Activated naive CD4-positive, alpha-beta T cell treated with Interleukin-2 at 50 U/mL for 16 hours (primary cell): ENCODE measurements around the gene BRI3BP.
"Not testable (repeated sequence)": the region's sequence is repeated elsewhere in the genome, so short reads cannot be mapped to it uniquely, and the experiment has no call there.

Experiments
- DNase-seq: peaks from one replicate; pipeline ENCODE4 v3.0.0-alpha.2; 2020

The BRI3BP gene

DNA sequence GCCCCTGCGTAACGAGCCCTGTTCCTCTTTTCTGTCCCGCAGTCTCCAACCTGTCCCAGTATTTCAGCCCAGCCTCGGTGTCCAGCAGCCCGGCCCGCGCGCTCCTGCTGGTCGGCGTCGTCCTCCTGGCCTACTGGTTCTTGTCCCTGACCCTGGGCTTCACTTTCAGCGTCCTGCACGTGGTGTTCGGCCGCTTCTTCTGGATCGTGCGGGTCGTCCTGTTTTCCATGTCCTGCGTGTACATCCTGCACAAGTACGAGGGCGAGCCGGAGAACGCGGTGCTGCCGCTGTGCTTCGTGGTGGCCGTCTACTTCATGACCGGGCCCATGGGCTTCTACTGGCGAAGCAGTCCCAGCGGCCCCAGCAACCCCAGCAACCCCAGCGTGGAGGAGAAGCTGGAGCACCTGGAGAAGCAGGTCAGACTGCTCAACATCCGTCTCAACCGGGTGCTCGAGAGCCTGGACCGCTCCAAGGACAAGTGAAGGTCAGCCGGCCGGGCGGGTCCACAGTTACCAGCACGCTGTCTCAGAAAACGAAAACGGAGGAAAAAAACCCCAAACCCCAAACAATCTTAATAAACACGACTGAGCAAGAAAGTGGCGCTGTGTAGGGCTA lies 31.6 kb downstream of the BRI3BP start:
- no peak for DNase-seq

DNA sequence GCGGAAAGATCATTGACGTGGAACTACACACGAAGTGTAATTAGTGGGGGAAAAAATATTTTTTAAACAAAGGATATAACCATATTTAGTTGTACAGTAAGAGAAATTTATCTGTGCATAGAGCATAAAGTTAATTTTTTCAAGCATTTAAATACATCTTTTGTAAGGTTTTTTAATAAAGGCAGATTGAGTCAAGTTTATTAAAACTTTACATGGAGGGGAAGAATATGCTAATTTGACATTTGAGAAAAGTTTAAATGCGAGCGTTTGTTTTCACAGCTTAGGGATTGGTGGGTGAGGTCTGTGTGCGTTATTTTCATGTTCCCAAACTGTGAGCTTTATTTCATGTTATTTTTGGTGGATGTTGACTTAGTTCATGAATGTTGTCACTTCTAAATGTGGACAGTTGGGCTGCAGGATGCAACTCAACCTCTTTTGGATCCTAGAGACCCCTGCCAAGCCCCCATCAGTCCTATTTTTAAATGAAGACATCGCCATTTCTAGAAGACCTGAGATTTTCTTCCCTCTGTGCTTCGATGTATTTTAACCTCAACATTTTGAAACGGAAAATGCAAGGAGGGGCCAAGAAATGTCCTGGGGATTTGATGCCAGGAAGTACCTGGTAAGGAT lies 32.3 kb downstream of the BRI3BP start:
- no peak for DNase-seq

DNA sequence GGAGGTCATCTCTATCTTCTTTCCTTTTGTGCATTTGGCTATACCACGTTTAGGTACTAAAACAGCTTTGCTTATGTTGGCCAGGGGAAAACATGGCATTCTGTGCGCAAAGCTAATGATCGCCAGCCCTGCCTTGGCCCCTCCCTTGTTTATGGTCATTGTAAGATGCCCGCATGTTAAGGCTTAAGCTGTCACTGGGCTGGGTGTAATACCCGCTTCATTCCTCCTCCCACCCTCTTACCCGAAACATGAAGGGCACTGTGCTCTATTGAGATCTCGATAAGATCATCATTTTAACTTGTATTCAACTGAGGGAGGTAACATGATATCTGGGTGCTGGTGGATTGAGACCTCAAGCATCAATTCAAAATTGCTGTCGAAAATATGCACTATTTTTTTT lies 34.7 kb downstream of the BRI3BP start:
- DNase-seq = no peak

DNA sequence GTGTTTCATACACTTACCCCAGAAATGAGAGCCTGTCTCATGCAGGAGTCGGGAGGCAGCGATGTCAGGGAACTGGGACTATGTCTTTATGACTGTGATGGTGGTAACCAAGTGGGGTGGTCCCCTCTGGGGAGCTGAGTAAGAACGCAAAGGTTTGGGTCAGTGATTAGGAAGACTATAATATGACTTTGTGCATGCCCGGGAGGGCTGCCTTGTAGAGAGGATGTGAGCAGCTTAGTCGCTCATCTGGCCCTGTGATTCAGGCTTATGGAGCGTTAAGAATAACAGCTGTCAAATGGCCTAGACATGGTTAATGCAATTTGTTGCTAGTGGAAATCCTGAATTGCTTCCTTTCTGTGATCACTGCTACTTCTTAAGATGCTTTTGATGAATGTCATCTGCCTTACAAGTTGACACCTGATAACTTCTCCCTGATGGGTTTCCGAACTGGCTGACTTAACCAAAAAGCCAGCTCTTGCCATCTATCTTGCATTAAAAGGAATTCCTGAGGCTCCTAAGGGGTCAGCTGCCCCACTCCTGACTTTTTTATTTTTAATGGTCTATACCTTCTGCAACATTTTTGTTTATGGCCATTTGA lies 36.4 kb downstream of the BRI3BP start:
- DNase-seq = no peak

DNA sequence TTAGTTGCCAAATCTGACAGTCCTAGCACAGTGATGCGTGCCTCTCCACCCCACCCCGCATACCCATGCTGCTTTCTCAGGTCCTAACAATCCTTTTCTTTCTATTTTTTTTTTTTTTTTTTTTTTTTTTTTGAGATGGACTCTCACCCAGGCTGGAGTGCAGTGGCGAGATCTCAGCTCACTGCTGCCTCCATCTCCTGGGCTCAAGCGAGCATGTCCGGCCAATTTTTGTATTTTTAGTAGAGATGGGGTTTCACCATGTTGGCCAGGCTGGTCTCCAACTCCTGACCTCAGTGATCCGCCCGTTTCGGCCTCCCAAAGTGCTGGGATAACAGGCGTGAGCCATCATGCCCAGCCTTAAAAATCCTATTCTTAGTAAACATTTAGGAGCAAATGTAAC lies 38.0 kb downstream of the BRI3BP start:
- not testable (repeated sequence) for DNase-seq

DNA sequence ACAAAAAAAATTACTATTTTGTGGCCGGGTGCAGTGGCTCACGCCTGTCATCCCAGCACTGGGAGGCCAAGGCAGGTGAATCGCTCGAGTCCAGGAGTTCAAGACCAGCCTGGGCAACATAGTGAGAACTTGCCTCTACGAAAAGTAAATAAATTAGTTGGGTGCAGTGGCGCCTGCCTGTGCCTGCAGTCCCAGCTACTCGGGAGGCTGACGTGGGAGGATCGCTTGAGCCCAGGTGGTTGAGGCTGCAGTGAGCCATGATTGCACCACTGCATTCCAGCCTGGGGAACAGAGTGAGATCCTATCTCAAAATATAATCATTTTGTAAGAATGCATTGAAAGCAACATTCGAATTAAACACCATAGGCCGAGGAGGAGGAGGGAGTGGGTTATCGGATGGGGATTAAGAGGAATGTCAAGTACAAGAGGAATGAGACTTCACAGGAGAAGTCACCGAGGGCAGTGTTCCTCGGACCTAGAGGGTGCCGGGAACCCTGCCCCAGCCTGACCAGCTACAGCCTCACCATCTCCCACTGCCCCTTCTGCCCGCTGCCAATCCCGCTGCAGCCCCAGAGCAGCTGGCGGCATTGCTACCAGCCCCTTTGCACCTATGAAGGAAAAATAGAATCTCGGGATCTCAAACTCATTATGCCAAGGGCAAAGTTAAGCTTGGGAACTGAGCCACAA lies 39.2 kb downstream of the BRI3BP start:
- no peak for DNase-seq

DNA sequence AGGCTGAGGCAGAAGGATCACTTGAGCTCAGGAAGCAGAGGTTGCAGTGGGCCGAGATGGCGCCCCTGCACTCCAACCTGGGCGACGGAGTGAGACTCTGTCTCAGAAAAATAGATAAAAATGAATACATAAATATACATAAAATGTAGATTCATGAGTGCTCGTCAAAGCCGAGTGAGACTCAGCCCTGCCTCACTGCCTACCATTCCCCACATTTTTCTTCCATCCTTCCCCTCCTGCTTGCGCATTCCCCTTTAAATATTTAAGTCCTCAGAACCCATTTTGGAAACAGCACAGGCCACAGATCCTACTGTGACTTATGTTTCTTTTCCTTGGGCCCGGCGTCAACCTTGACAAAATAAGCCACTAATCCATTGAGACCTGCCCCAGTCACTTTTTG lies 39.8 kb downstream of the BRI3BP start:
- DNase-seq = no peak

DNA sequence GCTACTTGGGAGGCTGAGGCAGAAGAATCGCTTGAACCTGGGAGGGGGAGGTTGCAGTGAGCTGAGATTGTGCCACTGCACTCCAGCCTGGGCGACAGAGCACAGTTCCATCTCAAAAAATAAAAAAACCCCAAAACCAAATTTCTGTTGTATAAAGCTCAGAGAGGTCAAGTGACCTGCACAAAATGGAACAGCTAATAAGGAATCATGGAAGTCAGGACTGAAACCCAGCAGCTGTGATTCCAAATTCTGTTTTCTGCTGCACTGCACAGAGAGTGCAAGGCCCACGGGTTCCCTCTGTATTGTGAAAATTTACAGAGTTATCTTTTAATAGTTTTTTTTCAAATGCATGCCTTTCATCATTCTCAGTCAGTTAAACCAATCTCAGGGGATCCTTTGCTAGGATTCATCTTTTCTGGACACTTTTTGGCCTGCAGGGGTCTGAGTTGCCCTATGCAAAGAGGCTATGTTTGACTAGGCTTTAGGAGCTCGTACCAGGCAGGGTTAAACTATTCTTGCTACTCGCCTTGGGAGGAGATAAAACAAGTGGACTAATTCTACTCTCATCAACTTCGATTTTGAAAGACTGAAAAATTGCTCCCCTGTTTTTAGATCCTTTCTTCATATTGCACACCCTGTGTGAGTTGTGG lies 45.7 kb downstream of the BRI3BP start:
- DNase-seq = no peak

DNA sequence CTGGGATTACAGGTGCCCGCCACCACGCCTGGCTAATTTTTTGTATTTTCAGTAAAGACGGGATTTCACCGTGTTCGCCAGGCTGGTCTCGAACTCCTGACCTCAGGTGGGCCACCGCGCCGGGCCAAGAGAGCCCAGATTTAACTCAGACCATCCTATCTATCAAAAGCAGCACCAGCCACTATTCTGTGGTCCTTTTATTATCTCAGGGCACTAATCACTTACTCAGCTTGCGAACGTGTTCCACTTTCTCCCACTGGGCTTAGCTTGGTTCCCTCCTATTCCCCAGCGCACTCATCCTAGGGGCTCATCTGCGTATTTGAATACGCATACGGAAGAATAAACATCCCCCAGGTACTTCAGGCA lies 55.6 kb downstream of the BRI3BP start:
- no peak for DNase-seq

DNA sequence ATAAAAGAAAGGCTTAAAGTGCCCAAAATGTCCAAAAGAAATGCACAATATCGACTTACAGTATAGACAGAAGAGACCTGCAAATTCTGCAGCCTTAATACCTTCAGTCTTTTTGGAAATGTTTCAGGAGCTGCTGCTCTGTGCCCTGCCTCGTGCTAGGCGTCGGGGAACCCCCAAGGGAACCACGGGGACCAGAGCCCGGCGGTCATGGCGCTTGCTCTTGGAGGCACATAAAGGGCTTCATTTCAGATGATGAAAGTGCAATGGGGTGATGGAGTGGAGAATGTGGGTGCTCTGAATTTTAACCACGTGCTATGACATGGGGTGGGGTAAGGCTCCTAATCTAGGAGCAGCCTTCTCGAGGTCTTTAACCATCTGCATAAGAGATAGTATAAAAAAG lies 57.0 kb downstream of the BRI3BP start:
- DNase-seq = no peak

DNA sequence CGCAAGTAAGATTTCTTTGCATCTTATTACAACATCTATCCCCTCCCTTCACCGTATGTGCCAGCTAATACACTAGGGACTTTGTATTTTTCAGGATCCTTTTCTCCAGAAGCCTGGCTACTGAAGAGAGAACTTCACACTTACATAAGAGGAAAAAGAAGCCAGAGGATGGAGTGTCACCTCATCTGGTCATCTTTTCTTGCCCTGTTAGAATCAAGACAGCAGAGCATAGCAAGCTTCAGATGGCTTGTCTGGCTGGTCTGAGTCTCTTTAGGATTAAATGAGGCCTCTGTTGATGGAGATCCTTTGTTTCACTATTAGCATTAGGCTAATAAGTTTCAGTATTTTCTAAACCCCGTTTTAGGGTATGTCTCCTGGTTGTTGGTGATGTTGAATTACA lies 57.4 kb downstream of the BRI3BP start:
- no peak for DNase-seq

DNA sequence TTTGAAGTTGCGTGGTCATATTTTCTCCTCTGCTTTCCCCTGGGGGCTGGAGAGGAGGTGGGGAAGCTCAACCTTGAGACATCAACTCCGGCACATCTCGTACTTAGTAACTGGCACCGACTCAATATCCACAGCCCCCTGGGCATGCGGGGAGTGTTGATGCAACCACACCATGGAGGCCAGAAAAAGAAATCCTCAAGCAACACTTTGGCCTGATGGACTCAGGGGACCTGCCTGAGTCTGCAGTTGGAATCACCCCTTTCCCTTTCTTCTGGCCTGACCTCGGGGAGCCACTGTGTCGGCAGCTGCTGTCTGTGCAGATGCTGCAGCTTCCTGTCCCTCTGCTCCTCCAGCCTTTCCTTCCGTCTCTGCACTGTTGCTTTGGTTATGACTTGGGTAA lies 60.4 kb downstream of the BRI3BP start:
- DNase-seq = no peak

DNA sequence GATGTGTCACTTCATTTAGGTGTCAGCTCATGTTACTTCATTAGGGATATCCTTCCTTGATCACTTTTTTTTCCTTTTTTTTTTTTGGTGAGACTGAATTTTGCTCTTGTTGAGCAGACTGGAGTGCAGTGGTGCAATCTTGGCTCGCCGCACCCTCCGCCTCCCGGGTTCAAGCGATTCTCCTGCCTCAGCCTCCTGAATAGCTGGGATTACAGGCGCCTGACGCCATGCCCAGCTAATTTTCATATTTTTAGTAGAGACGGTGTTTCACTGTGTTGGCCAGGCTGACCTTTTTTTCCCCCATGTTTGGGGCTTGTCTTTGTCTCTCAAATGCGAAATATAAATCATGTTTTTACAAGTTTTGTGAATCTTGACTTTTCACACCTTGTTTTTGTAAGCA lies 62.1 kb downstream of the BRI3BP start:
- DNase-seq = no peak

DNA sequence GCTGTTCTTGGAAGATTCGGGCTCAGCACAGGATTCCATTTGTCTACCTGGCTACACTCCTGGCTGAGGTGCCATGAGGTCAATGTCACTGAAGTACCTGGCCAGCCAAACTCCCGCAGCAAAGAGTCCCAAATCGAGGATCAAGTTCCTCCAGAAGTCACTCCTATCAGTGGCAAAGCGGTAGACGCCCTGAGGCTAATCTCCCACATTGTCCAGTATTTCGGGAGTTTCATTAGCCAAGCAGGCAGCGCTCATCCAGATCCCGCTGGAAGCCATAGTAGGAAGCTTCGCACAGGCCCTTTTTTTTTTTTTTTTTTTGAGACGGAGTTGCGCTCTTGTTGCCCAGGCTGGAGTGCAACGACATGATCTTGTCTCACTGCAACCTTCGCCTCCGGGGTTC lies 62.9 kb downstream of the BRI3BP start:
- DNase-seq = no peak

DNA sequence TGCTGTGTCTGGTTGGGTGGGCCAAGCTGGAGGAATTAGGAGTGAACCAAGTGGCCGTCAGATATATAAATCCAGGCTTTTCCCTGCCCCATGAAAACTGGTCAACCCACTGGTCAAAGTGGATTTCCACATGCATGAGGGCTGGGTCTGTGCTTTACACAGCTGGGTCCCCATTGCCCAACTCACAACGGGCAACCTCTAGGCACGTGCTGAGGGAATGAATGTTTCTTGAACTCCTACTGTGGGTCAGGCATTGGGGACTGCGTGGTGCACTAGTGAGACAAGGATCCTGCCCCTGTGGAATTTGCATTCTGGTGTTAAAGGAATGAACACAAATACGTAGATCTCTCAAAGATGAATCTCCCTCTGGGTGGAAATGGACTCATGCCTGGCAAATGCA lies 64.3 kb downstream of the BRI3BP start:
- DNase-seq = no peak

DNA sequence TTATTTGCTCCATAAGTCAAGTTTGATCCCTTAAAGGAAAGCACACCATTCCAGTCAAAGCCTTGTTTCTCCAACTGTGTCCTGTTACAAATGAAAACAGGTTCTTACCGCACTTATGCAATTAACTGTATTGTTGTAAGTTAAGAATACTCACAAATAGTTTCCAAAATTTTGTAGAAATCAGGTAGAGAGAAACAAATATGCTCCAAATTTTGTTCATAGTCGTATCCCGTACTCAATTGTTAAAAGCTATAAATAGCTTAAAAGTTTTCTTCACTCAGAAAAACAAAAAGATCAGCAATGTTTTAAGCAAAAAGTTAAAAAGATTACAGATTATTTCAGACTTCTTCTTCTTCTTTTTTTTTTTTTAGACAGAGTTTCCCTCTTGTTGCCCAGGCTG lies 67.8 kb downstream of the BRI3BP start:
- DNase-seq = no peak

DNA sequence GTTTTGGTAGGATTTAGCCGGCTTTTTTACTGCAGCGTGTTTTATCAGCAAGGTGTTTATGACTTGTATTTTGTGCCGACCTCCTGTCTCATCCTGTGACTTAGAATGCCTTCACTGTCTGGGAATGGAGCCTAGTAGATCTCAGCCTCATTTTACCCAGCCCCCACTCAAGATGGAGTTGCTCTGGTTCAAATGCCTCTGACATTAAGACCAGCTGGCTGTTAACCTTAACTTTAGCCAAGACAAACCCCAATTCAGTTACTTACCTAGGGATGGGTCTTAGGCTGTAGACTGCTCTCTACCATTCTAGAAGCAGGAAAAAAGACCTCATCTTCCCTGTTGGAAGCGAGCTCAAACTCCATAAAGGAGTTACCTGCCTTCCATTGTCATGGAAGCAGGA lies 70.1 kb downstream of the BRI3BP start:
- DNase-seq = not testable (repeated sequence)

DNA sequence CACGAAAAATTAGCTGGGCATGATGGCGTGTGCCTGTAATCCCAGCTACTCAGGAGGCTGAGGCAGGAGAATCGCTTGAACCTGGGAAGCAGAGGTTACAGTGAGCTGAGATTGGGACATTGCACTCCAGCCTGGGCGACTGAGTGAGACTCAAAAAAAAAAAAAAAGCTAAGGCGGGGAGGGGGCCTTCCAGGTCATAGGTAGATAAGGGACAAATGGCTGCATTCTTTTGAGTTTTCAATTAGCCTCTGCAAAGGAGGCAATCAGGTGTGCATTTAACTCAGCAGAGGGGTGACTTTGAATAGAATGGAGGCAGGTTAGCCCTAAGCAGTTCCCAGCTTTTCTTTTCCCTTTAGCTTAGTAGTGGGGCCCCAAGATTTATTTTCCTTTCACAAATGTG lies 71.0 kb downstream of the BRI3BP start:
- DNase-seq = no peak

DNA sequence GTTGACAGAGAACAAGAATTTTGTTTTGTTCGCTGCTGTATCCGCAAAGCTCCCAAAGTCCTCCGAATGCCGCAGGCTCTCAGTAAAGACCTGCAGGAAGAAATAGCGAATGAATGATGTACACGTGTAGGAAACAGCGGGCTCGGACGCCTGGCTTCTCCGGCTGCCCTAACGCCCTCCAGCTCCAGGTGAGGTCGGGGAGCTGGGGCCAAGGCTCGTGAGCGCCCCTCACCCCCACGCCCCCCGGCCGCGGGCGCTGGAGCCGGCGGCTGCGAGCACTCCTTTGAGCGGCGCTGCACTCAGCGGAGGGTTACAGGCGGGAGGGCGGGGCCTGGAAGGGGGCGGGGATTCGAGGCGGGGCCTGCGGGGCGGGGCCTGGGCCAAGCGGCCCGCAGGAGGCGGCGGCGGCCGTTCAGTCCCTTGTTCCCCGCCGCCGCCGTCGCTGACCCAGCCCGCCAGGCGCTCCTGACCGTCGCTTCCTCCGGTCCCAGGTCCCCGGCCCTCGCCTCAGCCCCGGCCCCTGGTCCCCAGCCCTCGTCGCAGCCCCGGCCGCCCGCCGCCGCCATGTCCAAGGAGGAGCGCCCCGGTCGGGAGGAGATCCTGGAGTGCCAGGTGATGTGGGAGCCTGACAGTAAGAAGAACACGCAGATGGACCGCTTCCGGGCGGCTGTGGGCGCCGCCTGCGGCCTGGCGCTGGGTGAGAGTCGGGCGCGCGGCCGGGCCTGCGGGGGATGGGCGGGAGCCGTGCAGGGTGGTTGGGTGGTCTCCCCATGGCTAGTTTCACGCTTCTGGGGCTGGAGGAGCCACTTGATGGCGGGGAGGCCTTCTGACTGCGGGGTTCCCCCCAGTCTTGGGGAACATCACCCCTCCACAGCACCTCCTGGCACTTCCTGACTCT lies 71.8 kb downstream of the BRI3BP start, which contains the start of gene AACS:
TSS of gene AACS (plus strand) at position 415 of the 898 bp plus-strand sequence. CDS start at position 565, 150 bp downstream.
- DNase-seq = peak; percentile 74

DNA sequence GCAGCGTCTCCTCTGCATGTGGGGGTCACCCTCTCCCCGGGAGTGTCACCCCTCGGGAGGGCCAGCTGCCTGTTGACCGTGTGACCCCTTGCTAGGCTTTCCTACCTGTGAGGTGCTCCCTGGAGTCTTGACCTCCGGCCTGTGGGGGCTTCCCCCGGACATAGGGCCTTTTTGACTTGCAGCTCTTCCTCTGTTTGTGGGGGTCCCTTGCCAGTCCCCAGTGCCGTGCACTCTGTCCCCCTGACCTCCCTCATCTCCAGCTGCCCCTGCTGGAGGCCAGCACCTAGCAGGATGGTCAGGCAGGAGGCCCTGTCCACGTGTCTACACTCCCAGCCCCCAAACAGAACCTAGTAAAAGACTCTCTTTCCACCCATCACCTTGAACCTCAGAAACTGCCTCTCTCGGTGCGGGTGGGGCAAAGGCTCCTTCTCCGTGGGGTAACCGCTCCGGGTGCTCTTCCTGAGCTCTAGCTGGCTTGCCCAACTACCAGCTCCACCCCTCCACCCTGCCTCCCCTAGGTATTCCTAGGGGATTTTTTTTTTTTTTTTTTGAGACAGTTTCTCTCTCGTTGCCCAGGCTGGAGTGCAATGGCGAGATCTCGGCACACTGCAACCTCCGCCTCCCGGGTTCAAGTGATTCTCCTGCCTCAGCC lies 72.6 kb downstream of the BRI3BP start:
- DNase-seq = no peak

DNA sequence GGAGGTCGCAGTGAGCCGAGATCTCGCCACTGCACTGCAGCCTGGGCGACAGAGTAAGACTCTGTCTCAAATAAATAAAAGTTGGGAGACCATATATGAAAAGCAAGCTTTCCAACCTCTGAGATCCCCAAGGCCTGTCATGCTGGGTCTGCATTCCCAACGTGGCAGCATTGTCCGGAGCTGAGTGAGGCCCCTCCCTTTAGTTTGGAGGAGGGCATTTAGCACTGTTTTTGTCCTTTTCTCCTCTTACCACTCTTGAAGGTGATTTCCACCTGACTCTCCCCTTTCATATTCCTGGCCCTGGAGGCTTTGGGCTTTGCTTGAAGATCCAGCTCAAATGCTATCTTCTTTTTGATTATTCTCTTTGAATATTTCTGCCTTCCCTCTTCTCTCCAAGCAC lies 74.9 kb downstream of the BRI3BP start:
- DNase-seq = no peak

DNA sequence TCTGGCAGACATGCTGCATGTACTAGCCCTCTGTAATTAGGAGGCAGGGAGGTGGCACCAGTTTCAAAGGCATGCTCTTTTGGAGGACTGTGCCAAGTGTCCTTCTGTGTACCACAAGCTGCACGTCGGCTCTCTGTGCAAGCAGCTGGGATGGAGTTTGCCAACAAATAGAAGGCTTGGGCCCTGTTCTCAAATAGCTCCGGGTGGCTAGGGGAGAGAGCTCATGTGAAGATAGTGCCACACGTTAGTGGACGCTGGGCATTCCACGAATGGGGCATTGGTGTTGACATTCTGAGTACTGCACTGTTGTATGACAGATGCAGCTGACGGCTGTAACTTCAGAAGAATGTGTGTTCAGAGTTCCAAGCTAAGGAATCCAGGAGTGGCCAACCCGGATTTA lies 76.2 kb downstream of the BRI3BP start:
- DNase-seq = no peak
